Left lobe of liver (tissue), 2 donors: ENCODE measurements around the gene URB1. TPM values are rescaled to one million over a fixed set of nuclear protein-coding genes. Genes with fewer than 3 reads are reported as not detected.
"Not testable (repeated sequence)": the region's sequence is repeated elsewhere in the genome, so short reads cannot be mapped to it uniquely, and the experiment has no call there.

Source experiments
- ATAC-seq: fragments of 200-7000 bp; cut with Tn5 transposase; one replicate; pipeline ENCODE4 v1.9.1; 2020; ENCODE audit warnings: mild to moderate bottlenecking, moderate library complexity
- DNase-seq: peaks from one replicate; pipeline ENCODE4 v3.0.0-alpha.2; 2020; ENCODE audit warnings: low spot score
- total RNA-seq: library from RNA; stranded (reverse); gene quantifications from one replicate; pipeline ENCODE4 v1.2.1, GENCODE V29; 2021
- donor health status: DM: no; HTN: no; CAD: no; lungs with moderate emphysema.
- donor health status: DM: no; HTN: yes; CAD: no.

URB1 gene
- total RNA-seq, 1 donor from 2014 or later, result 9.2 TPM

DNA sequence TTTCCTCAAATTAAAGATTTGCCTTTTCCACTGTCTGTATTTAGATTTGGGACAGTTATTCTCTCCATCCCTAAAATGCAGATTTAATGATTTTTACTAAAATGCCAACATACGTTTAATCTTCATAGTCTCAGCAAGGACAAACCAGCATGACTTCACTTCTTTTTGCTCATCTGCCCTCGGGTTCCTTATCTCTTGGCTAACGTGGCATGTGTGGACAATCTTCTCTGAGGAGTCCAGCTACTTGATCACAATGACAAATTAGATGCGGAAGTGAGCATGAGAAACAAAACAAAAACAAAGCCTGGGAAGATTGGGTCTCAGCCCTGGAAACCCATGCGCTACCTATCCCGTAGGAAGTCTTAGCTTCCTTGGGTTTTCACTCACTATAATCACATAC lies 93.1 kb downstream of the URB1 start:
- ATAC-seq, result no peak
- no peak for DNase-seq

DNA sequence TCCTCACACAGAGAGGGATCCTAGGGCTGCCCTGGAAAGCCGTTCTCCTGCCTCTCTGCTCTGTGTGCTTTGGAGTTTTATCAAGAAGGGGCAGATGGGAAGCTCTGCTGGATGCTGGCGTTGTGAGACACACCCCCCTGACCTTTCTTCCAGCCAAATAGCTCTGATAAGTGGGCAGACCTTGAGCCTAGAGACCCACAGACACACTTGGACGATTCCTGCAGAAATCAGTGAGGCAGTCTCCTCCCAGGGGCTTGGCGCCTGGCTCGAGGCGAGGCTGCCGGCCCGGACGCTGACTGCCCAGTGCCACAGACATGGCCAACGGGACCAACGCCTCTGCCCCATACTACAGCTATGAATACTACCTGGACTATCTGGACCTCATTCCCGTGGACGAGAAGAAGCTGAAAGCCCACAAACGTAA lies 94.1 kb downstream of the URB1 start, which contains the start of gene MRAP:
MRAP (plus strand) TSS at position 198 of the 424 bp plus-strand sequence; CDS start at position 315, 117 bp downstream.
- peak; percentile 85 for ATAC-seq
- DNase-seq, result peak; percentile 73

DNA sequence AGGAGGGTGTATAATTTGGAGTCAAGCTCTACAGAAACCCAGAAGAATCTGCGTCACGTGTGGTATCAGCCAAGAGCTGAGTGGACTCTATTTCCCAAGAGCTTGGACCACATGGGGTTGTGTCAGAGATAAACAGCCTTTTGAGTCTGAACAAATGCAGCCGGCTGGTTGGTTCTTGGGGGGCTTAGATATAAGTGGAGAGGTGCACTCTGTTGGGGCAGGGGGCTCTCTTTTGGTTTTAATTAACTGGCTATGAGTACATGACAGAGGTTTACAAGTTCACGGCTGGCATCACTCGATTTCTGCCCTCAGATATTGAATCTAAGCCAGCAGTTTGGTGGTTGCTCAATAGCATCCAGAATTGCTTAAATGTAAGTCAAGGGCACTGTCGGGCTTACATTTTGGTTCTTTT lies 94.7 kb downstream of the URB1 start:
- ATAC-seq, result peak; percentile 66
- peak; percentile 75 for DNase-seq

DNA sequence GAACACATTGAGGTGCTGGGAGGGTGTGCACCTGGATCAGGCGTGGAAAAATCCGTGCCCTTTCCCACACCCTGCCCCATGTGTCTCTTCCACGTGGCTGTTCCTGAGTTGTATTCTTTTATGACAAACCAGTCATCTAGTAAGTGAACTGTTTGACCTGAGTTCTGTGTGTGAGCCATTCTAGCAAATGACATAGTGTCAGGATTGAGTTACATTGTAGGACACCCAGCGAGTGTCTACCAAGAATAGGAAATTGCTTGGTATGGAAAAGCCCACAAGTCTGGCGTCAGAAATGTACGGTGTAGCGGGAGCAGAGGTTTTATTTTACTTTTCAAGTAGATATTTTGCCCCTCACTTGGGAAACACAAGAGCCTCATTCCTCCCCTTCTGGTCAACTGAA lies 95.4 kb downstream of the URB1 start:
- DNase-seq (no peak), ATAC-seq (no peak)

DNA sequence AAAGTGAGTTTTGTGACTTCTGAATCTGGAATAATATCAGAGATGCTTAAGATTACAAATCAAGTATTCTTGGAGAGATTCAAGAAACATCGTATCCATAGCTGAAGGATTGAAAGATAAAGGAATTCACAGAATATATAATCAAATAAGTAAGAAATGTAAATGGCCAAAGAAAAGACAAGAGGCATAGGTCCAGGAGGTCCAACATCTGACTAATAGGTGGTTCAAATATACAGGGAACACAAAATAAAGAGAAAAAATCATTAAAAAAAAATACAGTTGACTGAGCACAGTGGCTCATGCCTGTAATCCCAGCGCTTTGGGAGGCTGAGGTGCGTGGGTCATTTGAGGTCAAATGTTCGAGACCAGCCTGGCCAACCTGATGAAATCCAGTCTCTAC lies 107.3 kb downstream of the URB1 start:
- ATAC-seq (no peak), DNase-seq (no peak)

DNA sequence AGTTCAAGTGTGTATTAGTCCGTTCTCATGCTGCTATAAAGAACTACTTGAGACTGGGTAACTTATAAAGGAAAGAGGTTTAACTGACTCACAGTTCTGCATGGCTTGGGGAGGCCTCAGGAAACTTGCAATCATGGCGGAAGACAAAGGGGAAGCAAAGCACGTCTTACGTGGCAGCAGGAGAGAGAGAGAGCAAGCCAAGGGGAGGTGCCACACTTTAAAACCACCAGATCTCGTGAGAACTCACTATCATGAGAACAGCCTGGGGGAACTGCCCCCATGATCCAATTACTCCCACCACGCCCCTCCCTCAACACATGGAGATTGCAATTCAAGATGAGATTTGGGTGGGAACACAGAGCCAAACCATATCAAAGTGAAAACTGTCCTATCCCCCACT lies 109.8 kb downstream of the URB1 start:
- DNase-seq, result no peak
- no peak for ATAC-seq

DNA sequence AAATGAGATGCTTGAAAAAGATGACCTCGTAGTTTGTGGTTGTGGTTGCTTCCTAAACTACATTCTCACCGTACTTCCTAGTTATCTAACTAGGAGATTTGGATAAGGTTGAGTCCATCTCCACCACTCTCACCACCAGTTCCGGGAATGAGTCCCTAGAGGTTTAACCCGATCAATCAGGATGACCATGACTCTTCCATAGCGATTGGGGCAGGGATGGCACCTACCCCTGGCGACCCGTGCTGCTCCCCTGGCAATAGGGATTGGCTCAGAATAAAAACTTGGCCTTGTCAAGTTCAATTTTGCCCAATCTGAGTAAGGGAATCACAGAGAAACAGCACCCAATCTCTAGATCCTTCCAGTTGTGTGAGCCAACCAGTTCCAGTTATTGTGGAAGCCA lies 111.3 kb downstream of the URB1 start:
- no peak for ATAC-seq
- DNase-seq, result no peak

DNA sequence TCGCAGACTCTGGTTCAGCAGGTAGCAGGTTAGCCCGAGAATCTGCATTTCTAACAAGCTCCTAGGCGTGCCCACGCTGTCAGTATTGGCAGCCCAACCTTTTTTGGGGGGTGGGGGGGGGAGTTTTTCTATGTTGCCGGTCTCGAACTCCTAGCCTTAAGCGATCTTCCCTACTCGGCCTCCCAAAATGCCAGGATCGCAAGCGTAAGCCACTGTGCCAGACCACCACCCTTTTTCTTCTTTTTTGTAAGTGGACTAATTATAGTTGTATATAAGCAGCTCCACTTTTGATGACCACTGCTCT lies 113.5 kb downstream of the URB1 start:
- ATAC-seq (no peak), DNase-seq (no peak)

DNA sequence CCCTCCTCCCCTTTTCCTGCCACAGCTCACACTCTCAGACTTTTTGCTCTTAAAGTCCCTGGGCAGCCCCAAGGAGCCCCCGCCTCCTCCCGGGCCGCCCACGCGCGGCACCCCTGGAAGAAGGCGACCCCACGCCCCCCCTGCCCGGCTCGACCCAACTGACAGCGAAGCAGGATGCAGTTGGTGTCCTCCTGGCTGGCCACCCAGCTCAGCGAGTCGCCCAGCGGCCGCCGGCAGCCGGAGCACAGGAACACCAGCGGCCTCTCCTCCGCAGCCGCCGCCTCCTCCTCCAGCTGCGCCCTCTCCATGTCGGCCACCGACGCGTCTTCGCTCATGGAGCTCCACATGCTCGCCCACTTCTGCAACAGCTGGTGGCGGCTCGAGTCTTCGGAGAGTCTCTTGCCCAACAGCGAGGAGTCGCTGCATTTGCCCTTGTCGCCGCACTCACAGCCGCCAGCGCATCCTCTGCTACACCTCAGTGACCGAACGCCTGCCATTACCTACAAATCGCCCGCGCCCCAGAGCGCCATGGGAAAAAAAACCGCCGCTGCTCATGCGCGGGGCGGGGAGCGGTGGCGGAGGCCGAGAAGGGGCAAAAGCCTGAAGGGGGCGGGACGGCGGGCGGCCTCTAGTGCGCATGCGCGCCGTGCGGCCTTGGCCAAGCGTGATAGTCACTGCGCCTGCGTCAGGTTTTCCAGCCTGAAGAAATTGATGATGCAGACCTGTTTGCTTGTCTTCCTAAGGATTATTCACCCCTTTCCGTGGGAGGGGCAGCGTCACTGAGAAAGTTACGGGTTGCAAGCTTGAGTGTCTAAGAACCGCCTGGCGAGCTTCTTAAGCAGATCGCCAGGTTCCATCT lies 114.1 kb downstream of the URB1 start, which contains the start of gene MIS18A:
MIS18A (minus strand) TSS at position 532 of the 859 bp plus-strand sequence; CDS start at position 497, 35 bp downstream.
- ATAC-seq, result peak; percentile 95
- peak; percentile 96 for DNase-seq

DNA sequence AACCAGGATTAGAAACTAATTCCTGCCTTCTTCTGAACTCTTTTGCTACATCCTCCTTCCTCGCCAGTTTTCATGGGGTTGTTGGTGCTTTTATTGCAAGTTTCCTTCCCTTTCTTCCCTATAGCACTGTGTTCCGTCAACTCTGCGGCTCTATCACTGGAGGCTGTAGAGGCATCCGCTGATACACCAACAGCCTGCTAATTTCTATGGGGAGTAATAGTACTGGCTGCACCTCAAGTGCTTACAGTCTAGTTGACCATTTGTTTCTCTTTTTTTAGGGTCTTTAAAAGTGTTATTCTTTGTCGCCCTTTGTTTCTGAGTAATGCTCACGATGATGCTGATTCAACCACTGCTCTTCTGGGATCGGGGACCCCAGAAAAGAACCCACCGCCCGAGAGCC lies 114.7 kb downstream of the URB1 start:
- DNase-seq (no peak), ATAC-seq (no peak)

DNA sequence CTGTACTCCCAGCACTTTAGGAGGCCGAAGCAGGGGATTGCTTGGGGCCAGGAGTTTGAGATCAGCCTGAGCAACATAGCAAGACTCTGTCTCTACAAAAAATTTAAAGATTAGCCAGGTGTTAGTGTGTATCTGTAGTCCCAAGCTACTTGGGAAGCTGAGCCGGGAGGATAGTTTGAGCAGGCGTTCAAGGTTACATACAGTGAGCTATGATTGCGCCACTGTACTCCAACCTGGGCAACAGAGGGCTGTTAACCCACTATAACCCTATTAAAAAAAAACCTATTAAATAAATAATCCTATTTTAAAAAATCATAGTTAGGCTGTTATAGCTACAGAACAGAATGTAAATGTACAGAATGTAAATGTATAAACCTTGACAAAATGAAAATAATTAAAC lies 116.1 kb downstream of the URB1 start:
- ATAC-seq (no peak), DNase-seq (no peak)

DNA sequence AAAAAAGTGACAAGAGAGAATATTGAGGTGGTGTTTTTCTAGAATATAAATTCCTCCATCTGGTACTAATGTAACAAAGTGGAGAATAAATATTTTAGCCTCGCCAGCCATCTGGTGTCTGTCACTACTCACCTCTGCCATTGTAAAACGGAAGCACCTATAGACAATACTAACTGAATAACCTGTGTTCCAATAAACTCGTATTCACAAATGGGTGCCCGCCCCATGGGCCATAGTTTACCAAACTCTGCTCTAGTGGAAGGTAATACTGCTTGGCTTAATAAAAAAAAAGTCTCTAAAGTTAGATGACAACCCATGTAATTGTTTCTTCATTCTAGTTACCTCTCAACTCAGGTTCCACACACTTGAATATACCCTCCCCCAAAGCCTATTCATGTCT lies 122.1 kb downstream of the URB1 start:
- ATAC-seq, result no peak
- no peak for DNase-seq

DNA sequence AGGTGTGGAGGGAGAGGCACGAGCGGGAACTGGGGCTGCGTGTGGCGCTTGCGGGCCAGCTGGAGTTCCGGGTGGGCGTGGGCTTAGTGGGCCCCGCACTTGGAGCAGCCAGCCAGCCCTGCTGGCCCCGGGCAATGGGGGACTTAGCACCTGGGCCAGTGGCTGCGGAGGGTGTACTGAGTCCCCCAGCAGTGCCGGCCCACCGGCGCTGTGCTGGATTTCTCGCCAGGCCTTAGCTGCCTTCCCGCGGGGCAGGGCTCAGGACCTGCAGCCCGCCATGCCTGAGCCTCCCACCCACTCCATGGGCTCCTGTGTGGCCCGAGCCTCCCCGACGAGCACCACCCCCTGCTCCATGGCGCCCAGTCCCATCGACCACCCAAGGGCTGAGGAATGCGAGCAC lies 127.5 kb downstream of the URB1 start:
- not testable (repeated sequence) for DNase-seq, ATAC-seq

DNA sequence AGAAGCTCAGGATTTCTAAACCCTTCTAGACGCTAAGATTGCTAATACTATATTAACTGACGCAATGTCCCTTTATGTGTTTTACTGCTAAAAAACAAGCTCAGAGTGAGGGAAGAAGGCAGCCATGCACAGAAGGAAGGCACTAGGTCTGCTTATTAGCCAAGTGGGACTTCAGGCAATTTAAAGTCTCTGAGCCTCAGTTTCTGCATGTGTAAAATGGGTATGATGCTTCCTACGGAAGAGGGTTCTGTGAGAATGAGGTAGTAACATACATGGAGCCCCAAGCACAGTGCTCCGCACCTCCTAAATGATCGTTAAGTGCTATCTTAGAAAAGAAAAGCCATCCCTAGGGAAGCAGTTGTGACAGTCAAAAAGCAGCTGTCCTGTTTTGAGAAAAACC lies 130.9 kb downstream of the URB1 start:
- no peak for ATAC-seq

More for the DNA sequence above, 130.9 kb downstream of the URB1 start:
- DNase-seq, result no peak

Other genes with a start within 250 kb of the URB1 start
- gene MIS18A, start 114.0 kb downstream of the URB1 start, total RNA-seq, result 2.4 TPM
- gene MRAP, start 94.2 kb downstream of the URB1 start, total RNA-seq, result 3.4 TPM
- 5.0 TPM for gene EVA1C, start 19.7 kb upstream of the URB1 start, total RNA-seq
- 4.1 TPM for gene TCP10L, start 192.5 kb upstream of the URB1 start, total RNA-seq
- 15.1 TPM for gene CFAP298, start 219.4 kb upstream of the URB1 start, total RNA-seq